ENCODE data around the gene SERPINE1. TPM values are rescaled to one million over a fixed set of nuclear protein-coding genes. Genes with fewer than 3 reads are reported as not detected.
"Not testable (repeated sequence)": the region's sequence is repeated elsewhere in the genome, so short reads cannot be mapped to it uniquely, and the experiment has no call there.

SERPINE1 gene
- total RNA-seq, 1 donor: 921 TPM

- no peak overlapping the region for H3K4me3 ChIP-seq (ENCODE audit: low read depth, low read length)
- no peak for TF ChIP-seq CTCF (IDR thresholded peaks at IDR 0.05; ENCODE audit: insufficient read depth, low read depth, low read length)
These were observed 30.5 kb upstream of the SERPINE1 start for GRCh38 chr7:101096331-101096956.

GRCh38 chr7:101096957-101097347, 30.0 kb upstream of the SERPINE1 start:
- DNase-seq (ENCODE audit: low read depth): no peak
- no peak overlapping the region for H3K4me3 ChIP-seq (ENCODE audit: low read depth, low read length)
- TF ChIP-seq CTCF (IDR thresholded peaks at IDR 0.05; ENCODE audit: insufficient read depth, low read depth, low read length): no peak

More at GRCh38 chr7:101096331-101096956, 30.5 kb upstream of the SERPINE1 start:
- DNase-seq (ENCODE audit: low read depth): no peak

- no peak for TF ChIP-seq CTCF (IDR thresholded peaks at IDR 0.05; ENCODE audit: insufficient read depth, low read depth, low read length)
- DNase-seq (ENCODE audit: low read depth): no peak
- H3K4me3 ChIP-seq (ENCODE audit: low read depth, low read length): no peak overlapping the region
These were observed 29.3 kb upstream of the SERPINE1 start for GRCh38 chr7:101097561-101097960.

- TF ChIP-seq CTCF (IDR thresholded peaks at IDR 0.05; ENCODE audit: insufficient read depth, low read depth, low read length): no peak
- DNase-seq (ENCODE audit: low read depth): peak; percentile 98
- no peak overlapping the region for H3K4me3 ChIP-seq (ENCODE audit: low read depth, low read length)
These were observed 26.7 kb upstream of the SERPINE1 start for GRCh38 chr7:101099969-101100781.

- no peak for TF ChIP-seq CTCF (IDR thresholded peaks at IDR 0.05; ENCODE audit: insufficient read depth, low read depth, low read length)
- no peak overlapping the region for H3K4me3 ChIP-seq (ENCODE audit: low read depth, low read length)
- DNase-seq (ENCODE audit: low read depth): no peak
These were observed 25.8 kb upstream of the SERPINE1 start for GRCh38 chr7:101100858-101101847.

- TF ChIP-seq CTCF (IDR thresholded peaks at IDR 0.05; ENCODE audit: insufficient read depth, low read depth, low read length): no peak
These were observed 24.9 kb upstream of the SERPINE1 start for GRCh38 chr7:101102026-101102425.

GRCh38 chr7:101103701-101104100, 23.2 kb upstream of the SERPINE1 start:
- not testable (repeated sequence) for DNase-seq (ENCODE audit: low read depth); H3K4me3 ChIP-seq (ENCODE audit: low read depth, low read length)

More at GRCh38 chr7:101102026-101102425, 24.9 kb upstream of the SERPINE1 start:
- no peak overlapping the region for H3K4me3 ChIP-seq (ENCODE audit: low read depth, low read length)
- no peak for DNase-seq (ENCODE audit: low read depth)

Data from fibroblast of villous mesenchyme (primary cell).